ENCODE results near the gene ZNF598.

GRCh38 chr16:2028146-2028545 is 18.5 kb upstream of the ZNF598 start:
- TF ChIP-seq CTCF (IDR thresholded peaks at IDR 0.05) (no peak), POLR2A (IDR thresholded peaks at IDR 0.05) (no peak)
